Brain microvascular endothelial cell (primary cell): ENCODE measurements around the gene ROBO3.

Experiments used
- DNase-seq: peaks from one replicate; pipeline ENCODE4 v3.0.0-alpha.2; 2020
- H3K27ac ChIP-seq: fragments of 250-450 bp; sonication (Bioruptor Pico); 2 replicates; pipeline ENCODE4 v1.5.1; 2020; ENCODE audit warnings: mild to moderate bottlenecking, moderate library complexity
- H3K27me3 ChIP-seq: fragments of 250-450 bp; sonication (Bioruptor Pico); replicated peaks from 2 replicates; pipeline ENCODE4 v1.5.1; 2020; ENCODE audit warnings: mild to moderate bottlenecking
- H3K36me3 ChIP-seq: fragments of 250-450 bp; sonication (Bioruptor Pico); replicated peaks from 2 replicates; pipeline ENCODE4 v1.5.1; 2020; ENCODE audit warnings: mild to moderate bottlenecking
- H3K4me3 ChIP-seq: 2 replicates; pipeline ENCODE4 v1.5.1; 2011; ENCODE audit warnings: low read depth, mild to moderate bottlenecking, control low read depth, low read length, moderate library complexity
- CTCF ChIP-seq: IDR thresholded peaks from 2 replicates; pipeline ENCODE4 v1.5.1; 2011; ENCODE audit warnings: low read depth, mild to moderate bottlenecking, moderate library complexity, low read length, control low read depth, inconsistent platforms; ENCODE audit errors: missing control alignments
- in situ Hi-C: cut with HindIII; loops from 2 replicates; pipeline ENCODE4 v1.10.0; 2017; ENCODE audit warnings: low sequenced_read_pairs, low pct_ligation_motif_present

ROBO3 gene, protein sequence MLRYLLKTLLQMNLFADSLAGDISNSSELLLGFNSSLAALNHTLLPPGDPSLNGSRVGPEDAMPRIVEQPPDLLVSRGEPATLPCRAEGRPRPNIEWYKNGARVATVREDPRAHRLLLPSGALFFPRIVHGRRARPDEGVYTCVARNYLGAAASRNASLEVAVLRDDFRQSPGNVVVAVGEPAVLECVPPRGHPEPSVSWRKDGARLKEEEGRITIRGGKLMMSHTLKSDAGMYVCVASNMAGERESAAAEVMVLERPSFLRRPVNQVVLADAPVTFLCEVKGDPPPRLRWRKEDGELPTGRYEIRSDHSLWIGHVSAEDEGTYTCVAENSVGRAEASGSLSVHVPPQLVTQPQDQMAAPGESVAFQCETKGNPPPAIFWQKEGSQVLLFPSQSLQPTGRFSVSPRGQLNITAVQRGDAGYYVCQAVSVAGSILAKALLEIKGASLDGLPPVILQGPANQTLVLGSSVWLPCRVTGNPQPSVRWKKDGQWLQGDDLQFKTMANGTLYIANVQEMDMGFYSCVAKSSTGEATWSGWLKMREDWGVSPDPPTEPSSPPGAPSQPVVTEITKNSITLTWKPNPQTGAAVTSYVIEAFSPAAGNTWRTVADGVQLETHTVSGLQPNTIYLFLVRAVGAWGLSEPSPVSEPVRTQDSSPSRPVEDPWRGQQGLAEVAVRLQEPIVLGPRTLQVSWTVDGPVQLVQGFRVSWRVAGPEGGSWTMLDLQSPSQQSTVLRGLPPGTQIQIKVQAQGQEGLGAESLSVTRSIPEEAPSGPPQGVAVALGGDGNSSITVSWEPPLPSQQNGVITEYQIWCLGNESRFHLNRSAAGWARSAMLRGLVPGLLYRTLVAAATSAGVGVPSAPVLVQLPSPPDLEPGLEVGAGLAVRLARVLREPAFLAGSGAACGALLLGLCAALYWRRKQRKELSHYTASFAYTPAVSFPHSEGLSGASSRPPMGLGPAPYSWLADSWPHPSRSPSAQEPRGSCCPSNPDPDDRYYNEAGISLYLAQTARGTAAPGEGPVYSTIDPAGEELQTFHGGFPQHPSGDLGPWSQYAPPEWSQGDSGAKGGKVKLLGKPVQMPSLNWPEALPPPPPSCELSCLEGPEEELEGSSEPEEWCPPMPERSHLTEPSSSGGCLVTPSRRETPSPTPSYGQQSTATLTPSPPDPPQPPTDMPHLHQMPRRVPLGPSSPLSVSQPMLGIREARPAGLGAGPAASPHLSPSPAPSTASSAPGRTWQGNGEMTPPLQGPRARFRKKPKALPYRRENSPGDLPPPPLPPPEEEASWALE (N-terminal part only)

DNA sequence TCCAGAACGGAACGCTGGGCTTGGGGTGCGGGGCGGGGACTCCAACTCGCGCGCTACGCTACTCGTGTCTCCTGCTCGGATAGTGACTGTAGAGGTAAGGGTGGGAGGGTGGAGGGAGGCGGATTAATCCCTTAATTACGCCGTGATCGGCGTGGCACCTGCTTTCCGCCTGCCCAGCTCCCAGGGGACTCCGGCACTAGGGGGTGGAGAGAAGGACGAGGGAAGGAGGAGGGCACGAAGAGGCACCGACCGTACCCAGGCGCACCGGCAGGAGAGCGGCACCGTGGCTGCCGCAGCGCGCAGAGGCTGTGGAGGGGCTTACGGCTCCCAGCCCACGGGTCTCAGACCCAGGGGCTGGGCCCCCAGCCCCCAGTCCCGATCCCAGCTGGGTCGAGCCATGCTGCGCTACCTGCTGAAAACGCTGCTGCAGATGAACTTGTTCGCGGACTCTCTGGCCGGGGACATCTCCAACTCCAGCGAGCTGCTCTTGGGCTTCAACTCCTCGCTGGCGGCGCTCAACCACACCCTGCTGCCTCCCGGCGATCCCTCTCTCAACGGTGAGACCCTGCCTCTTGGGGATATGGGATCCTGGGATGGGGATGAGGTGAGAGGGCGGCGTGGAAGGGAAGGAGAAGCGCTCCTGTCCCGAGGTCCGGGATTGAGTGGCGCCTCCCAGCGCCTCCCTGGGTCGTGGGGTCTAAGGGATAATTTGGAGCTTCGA is at the start of gene ROBO3:
TSS of gene ROBO3 (plus strand) at position 252 of the 721 bp plus-strand sequence. CDS start at position 398, 146 bp downstream.
- no peak for DNase-seq
- H3K27me3 ChIP-seq = peaks cover 92% of the 10 kb centered on the region
- H3K4me3 ChIP-seq = peak within 1 kb of the TSS; percentile 34
- in situ Hi-C loops = no loop called here
- H3K27ac ChIP-seq = no peak within 1 kb of the TSS
- peak; percentile 8 for TF ChIP-seq CTCF
- H3K36me3 ChIP-seq = no peaks in the 10 kb centered on the region

- Histone ChIP-seq H3K27ac (no peak overlapping the region), H3K4me3 (no peak overlapping the region), H3K36me3 (no peaks in the 10 kb centered on the region), H3K27me3 (peaks cover 2% of the 10 kb centered on the region)
- TF ChIP-seq CTCF = no peak
- no peak for DNase-seq
- in situ Hi-C loops = no loop called here
These were observed 48.2 kb upstream of the ROBO3 start for GRCh38 chr11:124817036-124817435.

- no peak for DNase-seq
- no peak for TF ChIP-seq CTCF
- in situ Hi-C loops = no loop called here
- H3K27ac ChIP-seq = no peak overlapping the region
- no peaks in the 10 kb centered on the region for H3K36me3 ChIP-seq
- peaks cover 2% of the 10 kb centered on the region for H3K27me3 ChIP-seq
- no peak overlapping the region for H3K4me3 ChIP-seq
These were observed 43.1 kb upstream of the ROBO3 start for GRCh38 chr11:124821995-124822730.

- Histone ChIP-seq H3K27me3 (peaks cover 2% of the 10 kb centered on the region), H3K36me3 (no peaks in the 10 kb centered on the region), H3K4me3 (no peak overlapping the region), H3K27ac (no peak overlapping the region)
- TF ChIP-seq CTCF = no peak
- in situ Hi-C loops = no loop called here
- DNase-seq = no peak
These were observed 41.5 kb upstream of the ROBO3 start for GRCh38 chr11:124823512-124824376.
